LNCaP clone FGC (cell line): ENCODE data around the gene MEGF9.
A peak's percentile ranks its signal among the peaks of the same experiment; 100 is the strongest.

ENCODE experiments used
- DNase-seq: peaks from one replicate; pipeline ENCODE4 v3.0.0-alpha.2; 2011; ENCODE audit warnings: low read depth
- H3K4me3 ChIP-seq: 2 replicates; pipeline ENCODE4 v1.5.1; 2011; ENCODE audit warnings: mild to moderate bottlenecking, low read depth, low read length, control low read depth
- CTCF ChIP-seq: IDR thresholded peaks from 2 replicates; pipeline ENCODE4 v1.5.1; 2012; ENCODE audit warnings: mild to moderate bottlenecking; ENCODE audit not compliant: control insufficient read depth, insufficient read depth; ENCODE audit errors: extremely low read depth

MEGF9 gene

DNA sequence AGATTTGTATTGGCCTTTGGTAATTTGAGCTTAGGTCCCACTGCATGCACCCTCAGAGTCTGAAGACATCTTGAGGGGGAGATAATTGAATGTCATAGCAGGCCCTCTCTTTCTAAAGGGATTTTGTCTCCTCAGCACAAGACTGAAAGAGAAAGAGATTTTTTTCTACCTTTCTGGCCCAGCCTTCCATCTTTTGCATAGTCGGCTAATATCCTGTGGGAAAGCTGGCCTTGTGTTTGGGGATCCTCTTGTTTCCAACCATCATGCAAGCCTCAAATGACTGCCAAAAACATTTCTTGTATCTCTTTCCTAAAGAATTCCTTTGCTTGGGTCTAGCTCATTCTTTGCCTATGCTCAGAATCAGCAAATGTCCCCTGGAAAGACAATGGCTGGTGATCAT lies 92.3 kb downstream of the MEGF9 start:
- TF ChIP-seq CTCF = no peak
- no peak overlapping the region for H3K4me3 ChIP-seq
- no peak for DNase-seq

GRCh38 chr9:120619751-120620655 lies 94.3 kb downstream of the MEGF9 start:
- DNase-seq = peak; percentile 44
- peak; percentile 82 for TF ChIP-seq CTCF
- H3K4me3 ChIP-seq = no peak overlapping the region

- TF ChIP-seq CTCF = no peak
- no peak for DNase-seq
- no peak overlapping the region for H3K4me3 ChIP-seq
These were observed 97.0 kb downstream of the MEGF9 start for GRCh38 chr9:120616966-120617935.

- peak; percentile 69 for TF ChIP-seq CTCF
- no peak overlapping the region for H3K4me3 ChIP-seq
- no peak for DNase-seq
These were observed 102.1 kb downstream of the MEGF9 start for GRCh38 chr9:120612218-120612617.

DNA sequence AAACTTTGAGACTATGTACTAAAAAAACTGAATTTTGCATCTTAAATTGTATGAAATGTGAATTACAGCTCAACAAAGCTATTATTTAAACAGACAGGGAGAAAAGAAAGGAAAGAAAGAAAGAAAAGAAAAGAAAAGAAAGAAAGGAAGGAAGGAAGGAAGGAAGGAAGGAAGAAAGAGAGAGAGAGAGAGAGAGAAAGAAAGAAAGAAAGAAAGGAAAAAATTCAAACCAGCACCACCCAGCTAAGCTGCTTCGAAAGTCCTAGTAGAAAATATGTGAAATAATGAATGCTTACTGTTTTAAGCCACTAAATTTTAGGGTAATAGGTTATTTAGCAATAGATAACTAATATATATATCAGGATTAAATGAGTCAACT lies 102.6 kb downstream of the MEGF9 start:
- no peak for DNase-seq
- no peak overlapping the region for H3K4me3 ChIP-seq
- TF ChIP-seq CTCF = no peak

DNA sequence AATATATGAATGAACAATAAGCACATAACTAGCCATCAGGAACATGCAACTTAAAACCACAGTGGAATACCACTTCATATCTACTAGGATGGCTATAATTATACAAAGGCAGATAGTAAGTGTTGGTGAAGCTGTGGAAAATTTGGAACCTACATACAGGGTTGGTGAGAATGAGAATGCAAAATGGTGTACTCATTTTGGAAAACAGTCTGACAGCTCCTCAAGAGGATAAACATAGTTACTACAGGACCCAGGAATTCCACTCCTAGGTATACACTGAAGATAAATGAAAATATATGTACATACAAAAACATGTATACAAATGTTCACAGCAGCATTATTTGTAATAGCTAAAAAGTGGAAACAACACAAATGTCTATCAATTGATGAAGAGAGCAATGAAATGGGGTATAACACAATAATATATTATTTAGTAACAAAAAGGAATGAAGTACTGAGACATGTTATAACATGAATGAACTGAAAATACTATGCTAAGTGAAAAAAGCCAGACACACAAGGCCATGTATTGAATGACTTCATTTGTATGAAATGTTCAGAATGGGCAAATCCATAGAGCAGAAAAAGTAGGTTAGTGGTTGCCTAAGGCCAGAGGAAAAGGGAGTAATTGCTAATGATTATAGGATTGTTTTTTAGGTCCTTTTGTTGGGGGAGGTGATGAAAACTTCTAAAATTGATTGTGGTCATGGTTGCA lies 103.1 kb downstream of the MEGF9 start:
- DNase-seq = no peak
- TF ChIP-seq CTCF = no peak
- H3K4me3 ChIP-seq = no peak overlapping the region
